Skeletal muscle cell (primary cell): ENCODE measurements around the gene CNTN4.
"Not testable (repeated sequence)": the region's sequence is repeated elsewhere in the genome, so short reads cannot be mapped to it uniquely, and the experiment has no call there.

Source experiments
- DNase-seq: peaks from one replicate; pipeline ENCODE4 v3.0.0-alpha.2; 2010; ENCODE audit warnings: low read depth
- H3K4me3 ChIP-seq: 2 replicates; pipeline ENCODE4 v1.5.1; 2011; ENCODE audit warnings: low read depth, mild to moderate bottlenecking, control low read depth, low read length, moderate library complexity

Gene CNTN4

GRCh38 chr3:2908693-2909351 lies 810.2 kb downstream of the CNTN4 start:
- no peak overlapping the region for H3K4me3 ChIP-seq
- DNase-seq = no peak

GRCh38 chr3:2910997-2911396 lies 812.3 kb downstream of the CNTN4 start:
- H3K4me3 ChIP-seq = no peak overlapping the region
- no peak for DNase-seq

- DNase-seq = no peak
Observed at GRCh38 chr3:2915826-2916225, 817.2 kb downstream of the CNTN4 start.

GRCh38 chr3:2916640-2917039 lies 818.0 kb downstream of the CNTN4 start:
- DNase-seq, H3K4me3 ChIP-seq: not testable (repeated sequence)

More at GRCh38 chr3:2915826-2916225, 817.2 kb downstream of the CNTN4 start:
- no peak overlapping the region for H3K4me3 ChIP-seq

GRCh38 chr3:2920103-2920502 lies 821.4 kb downstream of the CNTN4 start:
- H3K4me3 ChIP-seq = no peak overlapping the region
- DNase-seq = no peak

- H3K4me3 ChIP-seq = no peak overlapping the region
- no peak for DNase-seq
Observed at GRCh38 chr3:2921452-2921851, 822.8 kb downstream of the CNTN4 start.

GRCh38 chr3:2921903-2922302 lies 823.2 kb downstream of the CNTN4 start:
- DNase-seq = no peak
- no peak overlapping the region for H3K4me3 ChIP-seq

GRCh38 chr3:2923390-2923789 lies 824.7 kb downstream of the CNTN4 start:
- no peak for DNase-seq
- H3K4me3 ChIP-seq = no peak overlapping the region

GRCh38 chr3:2927259-2927658 lies 828.6 kb downstream of the CNTN4 start:
- no peak overlapping the region for H3K4me3 ChIP-seq
- no peak for DNase-seq

GRCh38 chr3:2929574-2929973 lies 830.9 kb downstream of the CNTN4 start:
- DNase-seq = no peak
- H3K4me3 ChIP-seq = no peak overlapping the region

- H3K4me3 ChIP-seq = no peak overlapping the region
- no peak for DNase-seq
Observed at GRCh38 chr3:2931265-2931664, 832.6 kb downstream of the CNTN4 start.

GRCh38 chr3:2934541-2934940 lies 835.9 kb downstream of the CNTN4 start:
- H3K4me3 ChIP-seq = no peak overlapping the region
- no peak for DNase-seq

GRCh38 chr3:2937055-2937454 lies 838.4 kb downstream of the CNTN4 start:
- no peak for DNase-seq

GRCh38 chr3:2937592-2937991 lies 838.9 kb downstream of the CNTN4 start:
- DNase-seq = no peak
- no peak overlapping the region for H3K4me3 ChIP-seq

More at GRCh38 chr3:2937055-2937454, 838.4 kb downstream of the CNTN4 start:
- H3K4me3 ChIP-seq = no peak overlapping the region

GRCh38 chr3:2938711-2939110 lies 840.0 kb downstream of the CNTN4 start:
- no peak for DNase-seq
- H3K4me3 ChIP-seq = no peak overlapping the region

- DNase-seq = no peak
- no peak overlapping the region for H3K4me3 ChIP-seq
Observed at GRCh38 chr3:2940062-2940461, 841.4 kb downstream of the CNTN4 start.

- DNase-seq = no peak
- H3K4me3 ChIP-seq = no peak overlapping the region
Observed at GRCh38 chr3:2944628-2945027, 846.0 kb downstream of the CNTN4 start.

- no peak overlapping the region for H3K4me3 ChIP-seq
- DNase-seq = no peak
Observed at GRCh38 chr3:2945121-2945520, 846.5 kb downstream of the CNTN4 start.

- DNase-seq = no peak
- no peak overlapping the region for H3K4me3 ChIP-seq
Observed at GRCh38 chr3:2947536-2947935, 848.9 kb downstream of the CNTN4 start.

- no peak overlapping the region for H3K4me3 ChIP-seq
- no peak for DNase-seq
Observed at GRCh38 chr3:2948882-2949281, 850.2 kb downstream of the CNTN4 start.

GRCh38 chr3:2950159-2950558 lies 851.5 kb downstream of the CNTN4 start:
- no peak overlapping the region for H3K4me3 ChIP-seq

GRCh38 chr3:2957115-2957514 lies 858.4 kb downstream of the CNTN4 start:
- H3K4me3 ChIP-seq = no peak overlapping the region
- DNase-seq = no peak

More at GRCh38 chr3:2950159-2950558, 851.5 kb downstream of the CNTN4 start:
- DNase-seq = no peak
